ENCODE data around the gene CCNF.

CCNF gene

DNA sequence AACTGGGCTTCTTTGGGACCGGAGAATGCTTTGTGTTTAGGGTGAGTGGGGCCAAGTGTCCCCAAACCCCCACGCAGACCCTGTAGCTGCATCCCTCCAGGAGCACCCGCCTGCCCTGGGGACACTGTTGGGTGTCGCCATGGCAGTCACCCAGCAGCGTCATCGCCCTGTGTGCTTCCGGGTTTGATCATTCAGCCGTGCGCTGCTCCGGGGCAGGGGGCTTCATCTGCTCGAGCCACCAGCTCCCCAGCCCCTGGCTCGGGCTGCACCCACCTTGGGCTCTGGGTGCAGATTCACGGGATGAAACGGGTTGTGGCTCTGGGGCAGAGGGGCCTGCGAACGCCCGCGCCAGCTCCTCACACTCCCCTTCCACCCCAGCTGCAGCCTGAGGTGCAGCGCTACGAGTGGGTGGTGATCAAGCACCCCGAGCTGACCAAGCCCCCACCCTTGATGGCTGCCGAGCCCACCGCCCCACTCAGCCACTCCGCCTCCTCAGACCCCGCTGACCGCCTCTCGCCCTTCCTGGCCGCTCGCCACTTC, 70.7 kb downstream of the CCNF start:
- no peak for DNase-seq (ENCODE audit: low read depth in 3 of 3, low spot score in 1 of 3)

DNA sequence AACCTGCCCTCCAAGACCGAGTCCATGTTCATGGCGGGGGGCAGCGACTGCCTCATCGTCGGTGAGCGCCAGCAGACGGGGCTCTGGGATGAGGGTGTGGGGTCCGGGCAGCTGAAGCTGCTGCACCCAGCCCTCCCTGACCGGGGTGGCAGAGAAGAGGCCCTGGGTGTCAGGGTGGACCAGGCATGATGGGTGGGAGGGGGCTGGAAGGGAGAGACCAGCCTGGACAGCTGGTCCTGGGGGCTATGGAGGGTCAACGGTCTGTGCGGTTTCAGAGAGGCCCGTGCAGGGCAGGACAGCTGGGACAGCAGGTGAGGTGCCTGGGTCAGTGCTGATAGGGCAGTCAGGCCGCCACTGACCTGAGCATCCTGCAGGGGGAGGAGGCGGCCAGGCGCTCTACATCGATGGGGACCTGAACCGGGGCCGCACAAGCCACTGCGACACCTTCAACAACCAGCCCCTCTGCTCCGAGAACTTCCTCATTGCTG, 71.2 kb downstream of the CCNF start:
- DNase-seq (ENCODE audit: low read depth in 3 of 3, low spot score in 1 of 3) = no peak

- peak; percentile 51 to 76 (median 67) for DNase-seq (ENCODE audit: low read depth in 3 of 3, low spot score in 1 of 3)
Observed at GRCh38 chr16:2500918-2501750, 71.9 kb downstream of the CCNF start.

- no peak for DNase-seq (ENCODE audit: low read depth in 3 of 3, low spot score in 1 of 3)
Observed at GRCh38 chr16:2501946-2502895, 73.0 kb downstream of the CCNF start.

- DNase-seq (ENCODE audit: low read depth in 3 of 3, low spot score in 1 of 3) = no peak
Observed at GRCh38 chr16:2505695-2506094, 76.4 kb downstream of the CCNF start.

DNA sequence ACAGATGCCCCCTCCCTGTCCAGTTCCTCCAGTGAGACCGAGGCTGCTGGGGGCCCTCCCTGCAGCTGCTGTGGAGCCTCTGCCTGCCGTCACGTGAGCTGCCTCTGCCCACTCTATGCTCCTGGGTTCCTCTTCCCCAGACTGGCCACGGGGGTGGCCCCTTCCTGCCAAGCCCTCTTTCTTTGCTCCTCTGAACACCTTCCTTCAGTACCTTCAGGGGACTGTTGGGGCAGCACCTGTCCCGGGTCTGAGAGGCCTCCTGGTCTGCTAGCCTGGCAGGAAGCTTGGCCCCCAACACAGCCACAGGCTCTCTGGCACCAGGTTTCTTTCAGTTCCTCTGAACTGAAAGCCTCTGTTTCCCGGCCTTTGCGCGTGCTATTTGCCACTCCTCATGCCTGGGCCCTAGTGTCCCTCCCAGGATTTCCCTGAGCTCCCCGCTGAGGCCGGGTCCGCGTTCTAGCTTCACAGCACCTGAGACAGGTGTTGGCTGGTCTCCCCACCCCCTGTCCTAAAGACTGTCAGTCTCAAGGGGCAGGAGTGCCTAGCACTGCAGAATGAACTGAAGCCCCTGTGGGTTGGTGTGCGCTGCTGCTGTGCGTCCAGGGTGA, 77.9 kb downstream of the CCNF start:
- no peak for DNase-seq (ENCODE audit: low read depth in 3 of 3, low spot score in 1 of 3)

DNA sequence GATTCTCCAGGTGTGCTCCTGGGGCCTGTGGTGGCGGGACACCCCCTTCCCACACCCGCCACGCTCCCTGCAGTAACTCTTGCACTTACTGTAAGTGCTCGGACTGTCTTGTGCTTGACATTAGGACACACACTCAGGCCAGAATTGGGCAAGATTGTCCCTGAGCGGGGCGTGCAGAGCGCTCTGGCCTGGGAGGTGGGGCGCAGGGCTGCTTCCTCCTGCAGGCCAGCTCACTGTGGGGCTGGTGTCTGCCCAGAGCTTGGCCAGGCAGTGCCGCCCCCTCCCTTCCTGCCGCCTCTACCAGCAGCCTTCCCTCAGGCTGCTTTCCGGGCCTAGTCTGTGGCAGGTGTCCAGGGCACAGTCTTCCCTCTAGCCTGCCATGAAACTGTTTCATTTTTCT, 78.4 kb downstream of the CCNF start:
- DNase-seq (ENCODE audit: low read depth in 3 of 3, low spot score in 1 of 3) = no peak
